ENCODE results near the gene ERC2. TPM values are rescaled to one million over a fixed set of nuclear protein-coding genes. Genes with fewer than 3 reads are reported as not detected.

Gene ERC2
- total and polyA plus RNA-seq, 2 of the 8 experiments (the other 6 are each of a cell fraction or from before 2014, with no cell fraction given) = 16.4 to 22.8 TPM

DNA sequence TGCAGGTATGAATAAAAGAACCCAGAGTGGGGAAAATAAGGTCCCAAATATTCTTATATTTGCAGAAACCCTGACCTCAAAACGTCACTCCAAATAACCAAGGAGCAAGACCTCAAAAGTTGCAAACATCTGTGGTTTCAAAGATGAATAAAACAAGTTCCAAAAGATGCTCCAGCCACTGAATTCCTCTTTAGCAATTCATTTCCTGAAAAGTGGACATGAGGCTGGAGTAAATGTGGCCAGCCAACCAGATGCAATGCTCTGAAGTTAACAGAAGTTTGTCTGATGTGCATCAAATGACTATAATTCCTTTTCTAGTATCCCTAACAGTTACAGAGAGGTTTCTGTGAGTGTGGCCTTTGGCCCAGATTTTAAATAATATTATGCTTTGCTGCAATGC lies 910.0 kb downstream of the ERC2 start:
- no peak overlapping the region for H3K14ac ChIP-seq (ENCODE audit: insufficient read length)
- H3K23ac ChIP-seq (ENCODE audit: insufficient read length) = no peak overlapping the region
- H3K36me3 ChIP-seq (ENCODE audit: control insufficient read depth in 2 of 4, insufficient read depth in 4 of 4, low read length in 3 of 4) = no peaks in the 10 kb centered on the region
- H2AFZ ChIP-seq (ENCODE audit: low read length) = no peak overlapping the region
- H4K20me1 ChIP-seq (replicated peaks in 1 of 2; ENCODE audit: control insufficient read depth in 1 of 2, insufficient read depth in 2 of 2, low read length in 2 of 2) = no peaks in the 10 kb centered on the region
- no peak overlapping the region for H4K8ac ChIP-seq (ENCODE audit: extremely low read depth, insufficient read depth, low read length)
- H3K23me2 ChIP-seq (ENCODE audit: low read depth, low read length) = no peaks in the 10 kb centered on the region
- H3K4ac ChIP-seq (replicated peaks; ENCODE audit: insufficient read length, low read depth, low read length) = no peak overlapping the region
- no peak overlapping the region for H3K9ac ChIP-seq (replicated peaks in 1 of 4; ENCODE audit: extremely low read depth in 1 of 4, low read depth in 3 of 4, low read length in 3 of 4)
- no peak overlapping the region for H2BK5ac ChIP-seq (ENCODE audit: low read depth, low read length)
- no peak overlapping the region for H3K18ac ChIP-seq (ENCODE audit: extremely low read depth, low read length)
- H2BK12ac ChIP-seq (ENCODE audit: low read depth, low read length) = no peak overlapping the region
- no peaks in the 10 kb centered on the region for H3K79me1 ChIP-seq (ENCODE audit: low read depth, low read length)
- H4K91ac ChIP-seq (replicated peaks; ENCODE audit: insufficient read length, low read length) = no peak overlapping the region
- no peak overlapping the region for H3K56ac ChIP-seq (replicated peaks; ENCODE audit: insufficient read length, low read depth, low read length)
- DNase-seq (ENCODE audit: low read depth in 1 of 2, low spot score in 2 of 2) (no peak), FAIRE-seq (no peak)
- H3K27ac ChIP-seq (ENCODE audit: low read depth, low read length) = no peak overlapping the region
- H2AK5ac ChIP-seq (ENCODE audit: low read depth, low read length) = no peak overlapping the region
- H3K79me2 ChIP-seq (ENCODE audit: control insufficient read depth in 1 of 2, insufficient read depth in 2 of 2, low read length in 2 of 2) = no peaks in the 10 kb centered on the region
- no peak overlapping the region for H4K5ac ChIP-seq (ENCODE audit: insufficient read length, low read depth, low read length)
- H3K27me3 ChIP-seq (replicated peaks in 1 of 4; ENCODE audit: control insufficient read depth in 3 of 4, extremely low read depth in 1 of 4, insufficient read depth in 3 of 4, low read length in 3 of 4) = no peaks in the 10 kb centered on the region
- H3K4me2 ChIP-seq (ENCODE audit: insufficient read depth in 1 of 2, low read depth in 2 of 2, low read length in 2 of 2) = no peak overlapping the region
- no peak overlapping the region for H3K4me3 ChIP-seq (ENCODE audit: extremely low read depth in 1 of 4, insufficient read depth in 2 of 4, low read depth in 3 of 4, low read length in 4 of 4)
- ChIA-PET CTCF (ENCODE audit: partially characterized antibody) (interaction anchor here (1.0 to 2.5 kb wide), 3 partner anchors 8 to 74 kb away, joined by 3 to 12 read pairs (median 4); no protein-coding TSS in a partner anchor), POLR2A (ENCODE audit: partially characterized antibody) (no interaction called here)
- H3K4me1 ChIP-seq (replicated peaks in 1 of 4; ENCODE audit: control insufficient read depth in 3 of 4, insufficient read depth in 4 of 4, low read length in 3 of 4) = peaks cover 13 to 28% (median 21%) of the 10 kb centered on the region in 4 experiments
- H2BK120ac ChIP-seq (replicated peaks; ENCODE audit: low read depth, low read length) = no peak overlapping the region
- H2BK15ac ChIP-seq (ENCODE audit: low read length) = no peak overlapping the region
- no peak overlapping the region for H2BK20ac ChIP-seq (ENCODE audit: low read length)
- no peaks in the 10 kb centered on the region for H3K9me3 ChIP-seq (ENCODE audit: insufficient read depth in 2 of 2, low read depth in 1 of 2, low read length in 1 of 2)
- WGBS, 2 experiments (ENCODE audit: extremely low coverage in 1 of 2, insufficient coverage in 1 of 2, insufficient read length in 1 of 2, insufficient replicate concordance in 2 of 2, low coverage in 1 of 2, low lambda C conversion rate in 2 of 2, missing lambda C conversion rate in 1 of 2) = 91% methylated on average over 1 of the region's 1 CpG; no CpG with 5 or more reads in 1 of the 2 experiments
- no peak for TF ChIP-seq TBP (IDR thresholded peaks at IDR 0.05; ENCODE audit: low read depth, low read length)
- no peak for TF ChIP-seq BACH1 (IDR thresholded peaks at IDR 0.05; ENCODE audit: low read length)
- no peak for TF ChIP-seq RBBP5 (IDR thresholded peaks at IDR 0.05; ENCODE audit: borderline replicate concordance, low read depth, low read length)
- no peak for TF ChIP-seq CREB1 (IDR thresholded peaks at IDR 0.05)
- no peak for TF ChIP-seq TEAD4 (IDR thresholded peaks at IDR 0.05; ENCODE audit: low read depth, low read length)
- TF ChIP-seq SP2 (IDR thresholded peaks at IDR 0.05; ENCODE audit: low read length) = no peak
- no peak for TF ChIP-seq POLR2AphosphoS5 (IDR thresholded peaks at IDR 0.05; ENCODE audit: low read depth, low read length)
- no peak for TF ChIP-seq CHD2 (IDR thresholded peaks at IDR 0.05; ENCODE audit: low read length)
- no peak for TF ChIP-seq EZH2 (IDR thresholded peaks at IDR 0.05; ENCODE audit: low read depth, low read length, severe bottlenecking)

Data from H1 (cell line).